Measurements from ENCODE around the gene C16orf54.
"Not testable (repeated sequence)": the region's sequence is repeated elsewhere in the genome, so short reads cannot be mapped to it uniquely, and the experiment has no call there.

C16orf54 gene

GRCh38 chr16:29747947-29748759, 2.4 kb upstream of the C16orf54 start:
- Histone ChIP-seq H3K9ac (ENCODE audit: low read length) (no peak overlapping the region), H3K27me3 (ENCODE audit: control insufficient read depth, insufficient read depth, low read length) (no peaks in the 10 kb centered on the region), H3K27ac (ENCODE audit: low read depth, low read length) (no peak overlapping the region), H3K4me1 (ENCODE audit: control insufficient read depth, insufficient read depth, low read length) (no peaks in the 10 kb centered on the region), H3K9me3 (ENCODE audit: control insufficient read depth, insufficient read depth, low read depth, low read length) (peaks cover 14% of the 10 kb centered on the region), H3K36me3 (ENCODE audit: control insufficient read depth, insufficient read depth, low read length) (0 out of 2 replicates have a peak, but pooled peaks cover 3% of the 10 kb centered on the region), H3K4me3 (ENCODE audit: low read depth, low read length) (no peak overlapping the region)

GRCh38 chr16:29746518-29746917, 728 bp upstream of the C16orf54 start:
- H3K36me3 ChIP-seq (ENCODE audit: control insufficient read depth, insufficient read depth, low read length); H3K27ac ChIP-seq (ENCODE audit: low read depth, low read length); H3K4me1 ChIP-seq (ENCODE audit: control insufficient read depth, insufficient read depth, low read length); H3K27me3 ChIP-seq (ENCODE audit: control insufficient read depth, insufficient read depth, low read length); H3K9ac ChIP-seq (ENCODE audit: low read length); H3K4me3 ChIP-seq (ENCODE audit: low read depth, low read length): not testable (repeated sequence)
- H3K9me3 ChIP-seq (ENCODE audit: control insufficient read depth, insufficient read depth, low read depth, low read length), result peaks cover 14% of the 10 kb centered on the region

- Histone ChIP-seq H3K9me3 (ENCODE audit: control insufficient read depth, insufficient read depth, low read depth, low read length) (peaks cover 14% of the 10 kb centered on the region), H3K9ac (ENCODE audit: low read length) (no peak overlapping the region), H3K4me1 (ENCODE audit: control insufficient read depth, insufficient read depth, low read length) (no peaks in the 10 kb centered on the region), H3K27ac (ENCODE audit: low read depth, low read length) (no peak overlapping the region), H3K36me3 (ENCODE audit: control insufficient read depth, insufficient read depth, low read length) (0 out of 2 replicates have a peak, but pooled peaks cover 3% of the 10 kb centered on the region), H3K4me3 (ENCODE audit: low read depth, low read length) (no peak overlapping the region), H3K27me3 (ENCODE audit: control insufficient read depth, insufficient read depth, low read length) (no peaks in the 10 kb centered on the region)
Observed at GRCh38 chr16:29745121-29745852, 503 bp downstream of the C16orf54 start.

GRCh38 chr16:29744541-29745101, 1.2 kb downstream of the C16orf54 start:
- H3K36me3 ChIP-seq (ENCODE audit: control insufficient read depth, insufficient read depth, low read length), result peaks cover 6% of the 10 kb centered on the region
- H3K4me3 ChIP-seq (ENCODE audit: low read depth, low read length), result no peak overlapping the region
- H3K9ac ChIP-seq (ENCODE audit: low read length), result no peak overlapping the region
- H3K27me3 ChIP-seq (ENCODE audit: control insufficient read depth, insufficient read depth, low read length), result no peaks in the 10 kb centered on the region
- H3K4me1 ChIP-seq (ENCODE audit: control insufficient read depth, insufficient read depth, low read length), result no peaks in the 10 kb centered on the region
- peaks cover 14% of the 10 kb centered on the region for H3K9me3 ChIP-seq (ENCODE audit: control insufficient read depth, insufficient read depth, low read depth, low read length)
- H3K27ac ChIP-seq (ENCODE audit: low read depth, low read length), result no peak overlapping the region

- Histone ChIP-seq H3K9ac (ENCODE audit: low read length) (no peak overlapping the region), H3K4me3 (ENCODE audit: low read depth, low read length) (no peak overlapping the region), H3K4me1 (ENCODE audit: control insufficient read depth, insufficient read depth, low read length) (no peaks in the 10 kb centered on the region), H3K27ac (ENCODE audit: low read depth, low read length) (no peak overlapping the region), H3K27me3 (ENCODE audit: control insufficient read depth, insufficient read depth, low read length) (no peaks in the 10 kb centered on the region), H3K36me3 (ENCODE audit: control insufficient read depth, insufficient read depth, low read length) (peaks cover 9% of the 10 kb centered on the region), H3K9me3 (ENCODE audit: control insufficient read depth, insufficient read depth, low read depth, low read length) (peaks cover 13% of the 10 kb centered on the region)
Observed at GRCh38 chr16:29743827-29744531, 1.8 kb downstream of the C16orf54 start.

GRCh38 chr16:29743475-29743826, 2.3 kb downstream of the C16orf54 start:
- Histone ChIP-seq H3K9me3 (ENCODE audit: control insufficient read depth, insufficient read depth, low read depth, low read length) (peaks cover 10% of the 10 kb centered on the region), H3K9ac (ENCODE audit: low read length) (no peak overlapping the region), H3K36me3 (ENCODE audit: control insufficient read depth, insufficient read depth, low read length) (peaks cover 7% of the 10 kb centered on the region), H3K4me3 (ENCODE audit: low read depth, low read length) (no peak overlapping the region), H3K27me3 (ENCODE audit: control insufficient read depth, insufficient read depth, low read length) (no peaks in the 10 kb centered on the region), H3K27ac (ENCODE audit: low read depth, low read length) (no peak overlapping the region), H3K4me1 (ENCODE audit: control insufficient read depth, insufficient read depth, low read length) (no peaks in the 10 kb centered on the region)

GRCh38 chr16:29742683-29743275, 3.0 kb downstream of the C16orf54 start:
- Histone ChIP-seq H3K27me3 (ENCODE audit: control insufficient read depth, insufficient read depth, low read length) (no peaks in the 10 kb centered on the region), H3K9me3 (ENCODE audit: control insufficient read depth, insufficient read depth, low read depth, low read length) (peaks cover 3% of the 10 kb centered on the region; the same call in 1 of the 2 replicates), H3K27ac (ENCODE audit: low read depth, low read length) (no peak overlapping the region), H3K36me3 (ENCODE audit: control insufficient read depth, insufficient read depth, low read length) (peaks cover 11% of the 10 kb centered on the region), H3K4me3 (ENCODE audit: low read depth, low read length) (no peak overlapping the region), H3K4me1 (ENCODE audit: control insufficient read depth, insufficient read depth, low read length) (no peaks in the 10 kb centered on the region), H3K9ac (ENCODE audit: low read length) (no peak overlapping the region)

- H3K36me3 ChIP-seq (ENCODE audit: control insufficient read depth, insufficient read depth, low read length), result peaks cover 28% of the 10 kb centered on the region
- not testable (repeated sequence) for H3K9me3 ChIP-seq (ENCODE audit: control insufficient read depth, insufficient read depth, low read depth, low read length); H3K4me1 ChIP-seq (ENCODE audit: control insufficient read depth, insufficient read depth, low read length); H3K27ac ChIP-seq (ENCODE audit: low read depth, low read length); H3K4me3 ChIP-seq (ENCODE audit: low read depth, low read length); H3K27me3 ChIP-seq (ENCODE audit: control insufficient read depth, insufficient read depth, low read length); H3K9ac ChIP-seq (ENCODE audit: low read length)
Observed at GRCh38 chr16:29740630-29741015, 5.2 kb downstream of the C16orf54 start.

- H3K36me3 ChIP-seq (ENCODE audit: control insufficient read depth, insufficient read depth, low read length), result peaks cover 31% of the 10 kb centered on the region
- not testable (repeated sequence) for H3K27me3 ChIP-seq (ENCODE audit: control insufficient read depth, insufficient read depth, low read length); H3K27ac ChIP-seq (ENCODE audit: low read depth, low read length); H3K4me3 ChIP-seq (ENCODE audit: low read depth, low read length); H3K9ac ChIP-seq (ENCODE audit: low read length); H3K9me3 ChIP-seq (ENCODE audit: control insufficient read depth, insufficient read depth, low read depth, low read length); H3K4me1 ChIP-seq (ENCODE audit: control insufficient read depth, insufficient read depth, low read length)
Observed at GRCh38 chr16:29739927-29740629, 5.7 kb downstream of the C16orf54 start.

- Histone ChIP-seq H3K4me1 (ENCODE audit: control insufficient read depth, insufficient read depth, low read length) (no peaks in the 10 kb centered on the region), H3K27ac (ENCODE audit: low read depth, low read length) (no peak overlapping the region), H3K36me3 (ENCODE audit: control insufficient read depth, insufficient read depth, low read length) (peaks cover 47% of the 10 kb centered on the region), H3K9me3 (ENCODE audit: control insufficient read depth, insufficient read depth, low read depth, low read length) (no peaks in the 10 kb centered on the region), H3K4me3 (ENCODE audit: low read depth, low read length) (no peak overlapping the region), H3K27me3 (ENCODE audit: control insufficient read depth, insufficient read depth, low read length) (no peaks in the 10 kb centered on the region), H3K9ac (ENCODE audit: low read length) (no peak overlapping the region)
Observed at GRCh38 chr16:29738514-29738913, 7.3 kb downstream of the C16orf54 start.
